OCI-LY3 (cell line): ENCODE data around the gene ASF1B.

Experiments used
- EZH2phosphoT487 ChIP-seq: fragments of 200-600 bp; shearing (Covaris generic); IDR thresholded peaks from 2 replicates; pipeline ENCODE4 v1.6.1; 2018; ENCODE audit warnings: antibody characterized with exemption, mixed run types, low read depth
- TF ChIP-seq, protein P1 (sequence below): fragments of 200-600, 300-600 bp; sonication (generic); IDR thresholded peaks from 2 replicates; pipeline ENCODE4 v1.5.1; 2014; ENCODE audit warnings: antibody characterized with exemption, low read length, low read depth

DNA sequence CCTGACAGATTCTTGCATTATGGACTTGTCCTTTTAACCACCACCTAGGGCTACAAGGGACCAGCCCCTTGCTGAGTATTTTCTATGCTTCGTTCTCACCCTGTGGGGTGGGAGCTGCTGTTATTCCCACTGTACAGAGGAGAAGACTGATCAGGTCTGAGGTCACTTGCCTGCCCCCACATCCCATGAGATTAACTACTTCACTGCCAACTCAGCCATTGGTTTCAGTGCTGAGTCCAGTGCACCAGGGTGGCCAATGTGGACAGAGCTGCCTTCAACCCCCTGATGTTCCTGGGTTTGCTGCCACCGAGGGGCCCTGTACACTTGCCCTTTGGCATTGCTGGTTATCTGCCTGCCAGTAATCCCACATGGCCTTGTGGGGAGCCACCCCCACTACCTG lies 25.7 kb downstream of the ASF1B start:
- TF ChIP-seq, protein P1, sequence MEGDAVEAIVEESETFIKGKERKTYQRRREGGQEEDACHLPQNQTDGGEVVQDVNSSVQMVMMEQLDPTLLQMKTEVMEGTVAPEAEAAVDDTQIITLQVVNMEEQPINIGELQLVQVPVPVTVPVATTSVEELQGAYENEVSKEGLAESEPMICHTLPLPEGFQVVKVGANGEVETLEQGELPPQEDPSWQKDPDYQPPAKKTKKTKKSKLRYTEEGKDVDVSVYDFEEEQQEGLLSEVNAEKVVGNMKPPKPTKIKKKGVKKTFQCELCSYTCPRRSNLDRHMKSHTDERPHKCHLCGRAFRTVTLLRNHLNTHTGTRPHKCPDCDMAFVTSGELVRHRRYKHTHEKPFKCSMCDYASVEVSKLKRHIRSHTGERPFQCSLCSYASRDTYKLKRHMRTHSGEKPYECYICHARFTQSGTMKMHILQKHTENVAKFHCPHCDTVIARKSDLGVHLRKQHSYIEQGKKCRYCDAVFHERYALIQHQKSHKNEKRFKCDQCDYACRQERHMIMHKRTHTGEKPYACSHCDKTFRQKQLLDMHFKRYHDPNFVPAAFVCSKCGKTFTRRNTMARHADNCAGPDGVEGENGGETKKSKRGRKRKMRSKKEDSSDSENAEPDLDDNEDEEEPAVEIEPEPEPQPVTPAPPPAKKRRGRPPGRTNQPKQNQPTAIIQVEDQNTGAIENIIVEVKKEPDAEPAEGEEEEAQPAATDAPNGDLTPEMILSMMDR, result no peak
- no peak for TF ChIP-seq EZH2phosphoT487
